ENCODE results near the gene METTL9.
"Not testable (repeated sequence)": the region's sequence is repeated elsewhere in the genome, so short reads cannot be mapped to it uniquely, and the experiment has no call there.

- TF ChIP-seq HNRNPH1 (optimal IDR thresholded peaks at IDR 0.05; ENCODE audit: low read depth, low read length); MAFG (tag; conservative IDR thresholded peaks at IDR 0.05); TEAD1 (CRISPR knock-in tag; IDR thresholded peaks at IDR 0.05): not testable (repeated sequence)
- TF ChIP-seq, protein P1, sequence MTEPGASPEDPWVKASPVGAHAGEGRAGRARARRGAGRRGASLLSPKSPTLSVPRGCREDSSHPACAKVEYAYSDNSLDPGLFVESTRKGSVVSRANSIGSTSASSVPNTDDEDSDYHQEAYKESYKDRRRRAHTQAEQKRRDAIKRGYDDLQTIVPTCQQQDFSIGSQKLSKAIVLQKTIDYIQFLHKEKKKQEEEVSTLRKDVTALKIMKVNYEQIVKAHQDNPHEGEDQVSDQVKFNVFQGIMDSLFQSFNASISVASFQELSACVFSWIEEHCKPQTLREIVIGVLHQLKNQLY (CRISPR knock-in tag; conservative IDR thresholded peaks at IDR 0.05): not testable (repeated sequence)
- TF ChIP-seq, protein P2, sequence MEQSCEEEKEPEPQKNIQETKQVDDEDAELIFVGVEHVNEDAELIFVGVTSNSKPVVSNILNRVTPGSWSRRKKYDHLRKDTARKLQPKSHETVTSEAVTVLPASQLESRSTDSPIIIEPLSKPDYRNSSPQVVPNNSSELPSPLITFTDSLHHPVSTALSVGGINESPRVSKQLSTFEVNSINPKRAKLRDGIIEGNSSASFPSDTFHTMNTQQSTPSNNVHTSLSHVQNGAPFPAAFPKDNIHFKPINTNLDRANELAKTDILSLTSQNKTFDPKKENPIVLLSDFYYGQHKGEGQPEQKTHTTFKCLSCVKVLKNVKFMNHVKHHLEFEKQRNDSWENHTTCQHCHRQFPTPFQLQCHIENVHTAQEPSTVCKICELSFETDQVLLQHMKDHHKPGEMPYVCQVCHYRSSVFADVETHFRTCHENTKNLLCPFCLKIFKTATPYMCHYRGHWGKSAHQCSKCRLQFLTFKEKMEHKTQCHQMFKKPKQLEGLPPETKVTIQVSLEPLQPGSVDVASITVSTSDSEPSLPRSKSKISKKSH (CRISPR knock-in tag; IDR thresholded peaks at IDR 0.05): not testable (repeated sequence)
- TF ChIP-seq, protein P3, sequence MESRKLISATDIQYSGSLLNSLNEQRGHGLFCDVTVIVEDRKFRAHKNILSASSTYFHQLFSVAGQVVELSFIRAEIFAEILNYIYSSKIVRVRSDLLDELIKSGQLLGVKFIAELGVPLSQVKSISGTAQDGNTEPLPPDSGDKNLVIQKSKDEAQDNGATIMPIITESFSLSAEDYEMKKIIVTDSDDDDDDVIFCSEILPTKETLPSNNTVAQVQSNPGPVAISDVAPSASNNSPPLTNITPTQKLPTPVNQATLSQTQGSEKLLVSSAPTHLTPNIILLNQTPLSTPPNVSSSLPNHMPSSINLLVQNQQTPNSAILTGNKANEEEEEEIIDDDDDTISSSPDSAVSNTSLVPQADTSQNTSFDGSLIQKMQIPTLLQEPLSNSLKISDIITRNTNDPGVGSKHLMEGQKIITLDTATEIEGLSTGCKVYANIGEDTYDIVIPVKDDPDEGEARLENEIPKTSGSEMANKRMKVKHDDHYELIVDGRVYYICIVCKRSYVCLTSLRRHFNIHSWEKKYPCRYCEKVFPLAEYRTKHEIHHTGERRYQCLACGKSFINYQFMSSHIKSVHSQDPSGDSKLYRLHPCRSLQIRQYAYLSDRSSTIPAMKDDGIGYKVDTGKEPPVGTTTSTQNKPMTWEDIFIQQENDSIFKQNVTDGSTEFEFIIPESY (CRISPR knock-in tag; IDR thresholded peaks at IDR 0.05): not testable (repeated sequence)
Observed at GRCh38 chr16:21550435-21550834, 48.9 kb upstream of the METTL9 start.

Measured in K562 (cell line).